Caco-2 (cell line): ENCODE measurements around the gene BICD1. TPM values are rescaled to one million over a fixed set of nuclear protein-coding genes. Genes with fewer than 3 reads are reported as not detected.

ENCODE experiments used
- BruUV-seq: library from RNA; stranded (reverse); fragments of 400-500 nt; replicated peaks from 2 replicates; lab custom pipeline; 2021; lab: Mats Ljungman, UMichigan
- CTCF ChIA-PET: fragments of 300-600 bp; sonication (Branson Sonifier 250); formaldehyde crosslinking; loops from one replicate; lab custom pipeline; 2022; ENCODE audit warnings: antibody characterized with exemption; lab: Charles Lee
- POLR2A ChIA-PET: fragments of 300-600 bp; sonication (Branson Sonifier 250); formaldehyde crosslinking; loops from one replicate; lab custom pipeline; 2022; ENCODE audit warnings: antibody characterized with exemption; lab: Charles Lee
- DNase-seq, 2 experiments: peaks; one replicate each; pipeline versions ENCODE4 v3.0.0 to v3.0.0-alpha.2; 2020 to 2022
- H3K27me3 ChIP-seq: replicated peaks from 2 replicates; pipeline ENCODE4 v1.6.0; 2011; ENCODE audit warnings: low read length; ENCODE audit not compliant: control insufficient read depth, insufficient read depth
- H3K36me3 ChIP-seq: 2 replicates; pipeline ENCODE4 v1.5.1; 2011; ENCODE audit warnings: low read length; ENCODE audit not compliant: control insufficient read depth, insufficient read depth
- H3K4me1 ChIP-seq: fragments of 250-450 bp; sonication (Bioruptor Pico); 2 replicates; pipeline ENCODE4 v1.5.1; 2020; ENCODE audit warnings: mild to moderate bottlenecking
- H3K4me3 ChIP-seq: 2 replicates; pipeline ENCODE4 v1.5.1; 2011; ENCODE audit warnings: low read depth, mild to moderate bottlenecking, control low read depth, low read length
- H3K9me3 ChIP-seq: fragments of 250-450 bp; sonication (Bioruptor Pico); 2 replicates; pipeline ENCODE4 v1.5.1; 2020; ENCODE audit warnings: mild to moderate bottlenecking, moderate library complexity
- H3K27ac Mint-ChIP-seq: one replicate; pipeline ENCODE4 v1.8.0; 2022; ENCODE audit warnings: mixed read lengths; ENCODE audit not compliant: unreplicated experiment
- H3K27me3 Mint-ChIP-seq: one replicate; pipeline ENCODE4 v1.8.0; 2022; ENCODE audit warnings: mixed read lengths; ENCODE audit not compliant: insufficient read depth, unreplicated experiment
- H3K36me3 Mint-ChIP-seq: one replicate; pipeline ENCODE4 v1.8.0; 2022; ENCODE audit warnings: mild to moderate bottlenecking, mixed read lengths; ENCODE audit not compliant: insufficient read depth, unreplicated experiment
- H3K4me1 Mint-ChIP-seq: one replicate; pipeline ENCODE4 v1.8.0; 2022; ENCODE audit warnings: low read depth, mixed read lengths; ENCODE audit not compliant: unreplicated experiment
- H3K4me3 Mint-ChIP-seq: one replicate; pipeline ENCODE4 v1.8.0; 2022; ENCODE audit warnings: mild to moderate bottlenecking, moderate library complexity, mixed read lengths; ENCODE audit not compliant: unreplicated experiment
- H3K9me3 Mint-ChIP-seq: one replicate; pipeline ENCODE4 v1.8.0; 2022; ENCODE audit warnings: mixed read lengths; ENCODE audit not compliant: unreplicated experiment
- intact Hi-C: fragments of 100-400 bp; cut with micrococcal nuclease; formaldehyde crosslinking; loops from one replicate; pipeline ENCODE4 v1.10.0; 2022; ENCODE audit not compliant: unreplicated experiment
- total RNA-seq: library from RNA; stranded (reverse); gene quantifications from 2 replicates; pipeline ENCODE4 v1.2.3, GENCODE V29; 2022
- TF ChIP-seq, protein P1 (sequence below), 2 experiments: fragments of 200-600 bp in 1 of 2; IDR thresholded peaks; 1 replicate in 1 of 2; 2 replicates in 1 of 2; pipeline versions ENCODE4 v1.5.1 to v1.8.0; 2011 to 2022; ENCODE audit warnings: antibody characterized with exemption in 1 of 2, control low read depth in 1 of 2, inconsistent platforms in 1 of 2, low read depth in 1 of 2, low read length in 1 of 2, mild to moderate bottlenecking in 1 of 2, moderate library complexity in 1 of 2; ENCODE audit not compliant: insufficient read depth in 1 of 2, severe bottlenecking in 1 of 2, unreplicated experiment in 1 of 2

BICD1 gene
- total RNA-seq, 1 experiment from 2014 or later, result 36.2 TPM

DNA sequence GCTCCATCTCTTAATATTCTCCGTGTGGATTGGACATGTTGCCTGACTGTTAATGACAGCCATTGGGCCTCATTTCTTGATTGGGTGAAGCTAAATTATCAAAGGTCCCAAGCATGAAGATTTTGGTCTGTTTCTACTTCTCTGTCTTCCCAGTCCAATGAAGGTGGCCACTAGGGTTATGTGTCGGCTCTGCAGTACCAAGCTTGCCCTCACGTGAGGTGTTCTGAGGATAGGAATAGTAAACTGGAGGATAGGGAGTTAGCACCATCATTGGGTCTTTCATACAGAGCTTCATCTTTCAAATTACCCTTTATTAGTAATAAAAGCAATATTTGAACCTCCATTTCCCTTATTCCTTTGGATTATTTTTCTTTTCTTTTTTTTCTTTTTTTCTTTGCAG is 21.9 kb upstream of the BICD1 start:
- Mint-ChIP-seq H3K4me1 (no peaks in the 10 kb centered on the region), H3K4me3 (no peak overlapping the region), H3K27ac (no peak overlapping the region), H3K27me3 (no peaks in the 10 kb centered on the region), H3K36me3 (no peaks in the 10 kb centered on the region), H3K9me3 (no peaks in the 10 kb centered on the region)
- CTCF ChIA-PET, result interaction anchor here (0.8 kb wide), 1 partner anchor 227 kb away, joined by 3 read pairs; no protein-coding TSS in a partner anchor
- Histone ChIP-seq H3K9me3 (no peaks in the 10 kb centered on the region), H3K4me3 (no peak overlapping the region), H3K36me3 (no peaks in the 10 kb centered on the region), H3K27me3 (no peaks in the 10 kb centered on the region), H3K4me1 (no peaks in the 10 kb centered on the region)
- BruUV-seq, result no TSS peak
- POLR2A ChIA-PET, result no interaction called here
- intact Hi-C loops, result no loop called here
- TF ChIP-seq, protein P1, sequence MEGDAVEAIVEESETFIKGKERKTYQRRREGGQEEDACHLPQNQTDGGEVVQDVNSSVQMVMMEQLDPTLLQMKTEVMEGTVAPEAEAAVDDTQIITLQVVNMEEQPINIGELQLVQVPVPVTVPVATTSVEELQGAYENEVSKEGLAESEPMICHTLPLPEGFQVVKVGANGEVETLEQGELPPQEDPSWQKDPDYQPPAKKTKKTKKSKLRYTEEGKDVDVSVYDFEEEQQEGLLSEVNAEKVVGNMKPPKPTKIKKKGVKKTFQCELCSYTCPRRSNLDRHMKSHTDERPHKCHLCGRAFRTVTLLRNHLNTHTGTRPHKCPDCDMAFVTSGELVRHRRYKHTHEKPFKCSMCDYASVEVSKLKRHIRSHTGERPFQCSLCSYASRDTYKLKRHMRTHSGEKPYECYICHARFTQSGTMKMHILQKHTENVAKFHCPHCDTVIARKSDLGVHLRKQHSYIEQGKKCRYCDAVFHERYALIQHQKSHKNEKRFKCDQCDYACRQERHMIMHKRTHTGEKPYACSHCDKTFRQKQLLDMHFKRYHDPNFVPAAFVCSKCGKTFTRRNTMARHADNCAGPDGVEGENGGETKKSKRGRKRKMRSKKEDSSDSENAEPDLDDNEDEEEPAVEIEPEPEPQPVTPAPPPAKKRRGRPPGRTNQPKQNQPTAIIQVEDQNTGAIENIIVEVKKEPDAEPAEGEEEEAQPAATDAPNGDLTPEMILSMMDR (IDR thresholded peaks at IDR 0.05; ENCODE audit: insufficient read depth in 1 of 2, low read depth in 1 of 2, low read length in 1 of 2, severe bottlenecking in 1 of 2, unreplicated experiment in 1 of 2), result no peak
- no peak for DNase-seq

DNA sequence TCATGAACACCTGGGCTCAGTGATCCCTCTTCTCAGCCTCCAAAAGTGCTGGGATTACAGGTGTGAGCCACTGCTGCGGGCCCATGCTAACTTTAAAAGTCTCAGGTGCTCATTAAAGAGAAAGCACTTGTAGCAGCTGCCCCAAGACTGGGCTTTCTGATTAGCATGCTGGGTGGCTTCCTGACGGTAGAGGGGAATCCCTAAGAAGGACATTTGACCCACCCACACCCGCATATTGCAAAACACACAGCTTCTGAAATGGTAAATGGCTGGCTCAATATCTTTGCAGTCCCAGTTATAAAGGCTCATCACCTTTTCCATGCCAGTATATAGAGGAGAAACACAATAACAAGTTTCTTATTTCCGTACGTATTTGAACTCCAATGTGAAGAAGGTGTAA is 19.3 kb upstream of the BICD1 start:
- H3K27me3 ChIP-seq, result no peaks in the 10 kb centered on the region
- no peak for DNase-seq
- H3K36me3 ChIP-seq, result no peaks in the 10 kb centered on the region
- TF ChIP-seq, protein P1 (IDR thresholded peaks at IDR 0.05; ENCODE audit: insufficient read depth in 1 of 2, low read depth in 1 of 2, low read length in 1 of 2, severe bottlenecking in 1 of 2, unreplicated experiment in 1 of 2), result no peak
- intact Hi-C loops, result no loop called here
- H3K27ac Mint-ChIP-seq, result no peak overlapping the region
- no peak overlapping the region for H3K4me3 Mint-ChIP-seq
- H3K27me3 Mint-ChIP-seq, result no peaks in the 10 kb centered on the region
- H3K4me1 Mint-ChIP-seq, result no peaks in the 10 kb centered on the region
- POLR2A ChIA-PET, result no interaction called here
- H3K36me3 Mint-ChIP-seq, result no peaks in the 10 kb centered on the region
- H3K9me3 ChIP-seq, result no peaks in the 10 kb centered on the region
- CTCF ChIA-PET, result no interaction called here
- no TSS peak for BruUV-seq
- H3K4me1 ChIP-seq, result no peaks in the 10 kb centered on the region
- no peak overlapping the region for H3K4me3 ChIP-seq
- no peaks in the 10 kb centered on the region for H3K9me3 Mint-ChIP-seq

DNA sequence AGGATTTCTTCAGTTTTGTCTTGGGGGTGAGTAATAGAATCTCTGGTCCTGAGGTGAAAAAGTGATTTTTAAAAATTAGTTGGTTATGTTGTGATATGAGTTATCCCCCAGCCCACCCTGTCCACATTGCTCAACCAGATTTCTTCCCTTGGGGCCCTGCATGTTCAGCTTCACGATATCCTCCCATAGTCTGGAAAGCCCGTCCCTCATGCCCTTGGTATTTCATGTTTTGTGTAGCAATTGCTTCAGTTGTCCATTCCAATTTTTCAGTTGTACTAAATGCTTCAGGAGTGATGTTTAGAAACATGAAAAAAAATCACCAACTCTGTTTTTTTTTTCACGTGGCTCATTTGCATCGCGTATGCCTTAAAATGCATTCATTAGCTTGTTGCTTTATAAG is 17.5 kb upstream of the BICD1 start:
- intact Hi-C loops, result no loop called here
- CTCF ChIA-PET, result interaction anchor here (0.7 kb wide), 1 partner anchor 18 kb away, joined by 4 read pairs; no protein-coding TSS in a partner anchor
- no peaks in the 10 kb centered on the region for H3K27me3 Mint-ChIP-seq

More for the DNA sequence above, 17.5 kb upstream of the BICD1 start:
- POLR2A ChIA-PET, result interaction anchor here (0.6 kb wide), 1 partner anchor 52 kb away, joined by 5 read pairs; no protein-coding TSS in a partner anchor
- Mint-ChIP-seq H3K9me3 (no peaks in the 10 kb centered on the region), H3K4me1 (no peaks in the 10 kb centered on the region), H3K27ac (no peak overlapping the region), H3K36me3 (no peaks in the 10 kb centered on the region), H3K4me3 (no peak overlapping the region)
- H3K9me3 ChIP-seq, result peaks cover 2% of the 10 kb centered on the region; the same call in 1 of the 2 replicates
- BruUV-seq, result no TSS peak
- DNase-seq, result no peak
- H3K27me3 ChIP-seq, result no peaks in the 10 kb centered on the region
- no peaks in the 10 kb centered on the region for H3K4me1 ChIP-seq
- no peaks in the 10 kb centered on the region for H3K36me3 ChIP-seq
- no peak overlapping the region for H3K4me3 ChIP-seq
- TF ChIP-seq, protein P1 (IDR thresholded peaks at IDR 0.05; ENCODE audit: insufficient read depth in 1 of 2, low read depth in 1 of 2, low read length in 1 of 2, severe bottlenecking in 1 of 2, unreplicated experiment in 1 of 2), result no peak
